GM18861 (cell line): ENCODE data around the gene TIMP3.

ENCODE experiments used
- ATAC-seq: cut with Tn5 transposase; IDR thresholded peaks from one replicate; pipeline ENCODE4 v1.9.1; 2021; ENCODE audit not compliant: unreplicated experiment

The TIMP3 gene

DNA sequence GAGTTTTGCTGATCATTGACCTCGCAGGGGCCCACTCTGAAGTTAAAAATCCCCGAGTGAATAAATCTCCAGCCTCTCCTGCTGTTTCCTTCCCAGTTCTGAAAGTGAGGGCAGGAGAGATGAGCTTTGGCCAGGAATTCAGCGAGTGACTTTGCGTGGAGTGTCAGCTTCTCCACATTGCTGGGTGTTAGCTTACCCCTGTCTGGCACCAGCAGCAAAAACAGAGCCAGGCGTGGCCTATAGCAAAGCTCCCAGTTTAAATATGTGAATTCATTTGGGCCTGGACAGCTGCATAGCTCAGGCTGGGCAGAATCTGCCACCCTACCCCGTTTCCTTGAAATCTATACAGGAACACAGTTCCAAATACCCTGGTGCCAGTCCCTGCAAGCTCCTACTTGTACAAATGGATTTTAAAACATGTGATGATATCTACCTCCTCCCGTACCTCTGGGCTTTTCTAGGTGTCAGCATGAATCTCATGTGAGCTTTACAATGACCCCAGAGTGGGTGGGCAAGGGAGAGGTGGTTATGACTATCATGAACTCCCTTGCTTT, 25.6 kb downstream of the TIMP3 start:
- ATAC-seq: no peak

DNA sequence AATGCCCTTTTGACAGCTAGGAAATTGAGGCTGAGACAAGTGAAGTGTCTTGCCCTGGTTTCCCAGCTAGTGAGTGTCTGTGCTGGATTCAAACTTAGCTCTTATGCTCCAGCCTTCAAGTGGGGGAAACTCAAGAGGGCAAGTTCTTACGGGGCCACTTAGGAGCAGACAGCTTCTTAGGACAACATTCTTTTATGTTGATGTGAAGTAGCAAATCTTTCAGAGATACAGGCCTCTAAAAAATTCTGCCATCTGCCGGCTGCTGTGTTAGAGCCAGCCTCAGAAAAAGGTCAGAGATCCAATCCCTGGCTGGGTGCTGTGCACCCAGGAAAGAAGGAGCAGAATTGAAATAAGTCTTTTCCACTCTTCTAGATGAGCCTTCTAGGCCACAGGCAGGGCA, 26.6 kb downstream of the TIMP3 start:
- ATAC-seq: no peak

- no peak for ATAC-seq
These were observed 27.1 kb downstream of the TIMP3 start for GRCh38 chr22:32828561-32828960.

- ATAC-seq: no peak
These were observed 27.9 kb downstream of the TIMP3 start for GRCh38 chr22:32829451-32829851.

GRCh38 chr22:32830473-32830872, 29.0 kb downstream of the TIMP3 start:
- no peak for ATAC-seq

DNA sequence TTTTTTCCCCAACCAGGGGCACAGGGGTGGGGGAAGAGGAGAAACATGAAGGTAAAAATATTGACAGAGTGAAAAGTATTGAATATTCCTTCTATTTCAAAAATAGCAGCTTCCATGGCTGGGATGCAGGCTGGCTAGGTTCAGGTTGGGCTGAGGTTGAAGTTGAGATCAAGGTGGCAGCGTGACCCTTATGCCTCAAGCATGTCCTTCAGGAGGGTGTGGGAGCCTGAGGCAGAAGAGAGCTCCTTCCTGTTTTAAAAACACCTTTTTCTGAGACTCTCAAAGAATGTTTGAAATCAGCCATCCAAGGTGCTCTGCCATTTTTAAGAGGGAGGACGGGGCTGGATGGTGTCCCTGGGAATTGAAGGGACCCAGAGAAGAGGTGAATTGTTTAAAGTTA, 29.5 kb downstream of the TIMP3 start:
- no peak for ATAC-seq

DNA sequence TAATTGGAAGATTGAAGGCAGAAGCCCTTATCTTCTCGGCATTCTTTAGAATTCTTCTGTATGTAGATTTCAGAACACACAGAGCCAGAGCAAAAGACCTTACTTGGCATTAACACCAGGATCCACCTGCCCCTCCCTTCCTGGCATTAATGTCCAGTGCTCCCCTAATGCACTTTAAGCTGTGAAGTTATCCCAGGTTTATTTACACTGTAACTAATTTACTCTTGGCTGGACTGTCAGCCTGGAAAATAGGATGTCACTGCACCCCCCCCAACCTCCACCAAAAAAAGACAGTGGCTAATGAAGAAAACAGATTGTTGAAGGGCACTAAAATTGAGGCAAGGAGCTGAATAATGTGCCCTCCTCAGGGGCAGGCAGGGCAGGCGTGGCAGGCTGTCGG, 30.1 kb downstream of the TIMP3 start:
- ATAC-seq: no peak

- no peak for ATAC-seq
These were observed 30.7 kb downstream of the TIMP3 start for GRCh38 chr22:32832174-32832573.

DNA sequence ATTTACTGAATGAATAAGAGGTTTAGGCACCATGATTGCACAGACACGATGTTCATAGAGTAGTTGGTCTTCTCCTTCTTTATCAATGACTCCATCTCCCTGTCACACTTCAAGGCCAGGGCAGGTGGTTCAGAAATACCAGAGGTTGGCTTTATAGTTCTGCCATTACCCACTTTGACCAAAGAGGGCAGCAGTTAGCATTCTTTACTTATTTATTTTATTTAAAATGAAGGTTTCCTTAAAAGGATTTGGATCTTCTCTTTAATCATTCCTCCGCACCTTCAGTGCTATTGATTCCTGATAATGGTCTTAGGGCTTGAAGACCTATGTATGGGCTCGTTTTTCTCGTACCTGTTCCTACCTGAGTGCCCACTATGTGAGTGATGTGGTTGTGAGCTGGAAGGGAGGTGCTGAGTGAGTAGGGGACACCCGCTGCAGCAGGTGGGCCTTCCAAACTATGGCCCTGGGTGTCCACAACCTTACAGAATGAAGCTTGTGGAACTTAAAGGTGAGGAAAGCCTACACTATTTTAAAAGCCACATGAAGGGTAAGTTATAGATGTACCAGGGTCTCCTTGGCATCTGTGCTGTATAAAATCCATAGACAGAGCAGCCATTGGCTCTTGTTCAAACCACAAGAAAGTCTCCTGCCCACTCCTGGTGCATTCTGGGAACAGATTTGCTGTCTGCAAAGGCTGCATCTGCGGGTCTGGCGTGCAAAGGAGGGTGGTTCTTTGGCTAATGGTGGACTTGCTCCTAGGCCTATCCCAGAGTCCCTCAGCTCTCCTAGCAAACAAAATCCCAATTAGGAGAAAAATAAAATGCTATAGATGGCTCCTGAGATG, 35.0 kb downstream of the TIMP3 start:
- no peak for ATAC-seq

GRCh38 chr22:32837142-32837541, 35.6 kb downstream of the TIMP3 start:
- ATAC-seq: no peak

DNA sequence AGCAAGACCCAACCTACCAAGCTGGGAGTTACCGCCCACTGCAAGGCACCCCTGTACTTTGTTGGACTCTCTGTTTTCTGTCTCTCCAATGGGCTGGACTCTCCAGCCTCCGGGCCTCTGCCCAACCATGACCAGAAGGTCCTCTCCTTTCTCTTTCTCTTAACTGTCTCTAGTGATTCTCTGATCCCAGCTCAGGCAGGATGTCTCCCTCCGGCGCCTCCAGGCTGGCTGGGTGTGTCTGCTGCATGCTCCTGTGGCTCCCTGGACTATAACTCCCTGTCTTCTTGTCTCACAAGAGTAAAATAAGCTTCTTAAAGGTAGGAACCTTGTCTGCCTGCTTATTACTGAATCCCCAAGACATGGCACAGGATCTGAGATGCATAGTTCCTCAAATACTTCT, 36.3 kb downstream of the TIMP3 start:
- no peak for ATAC-seq

GRCh38 chr22:32839831-32840584, 38.5 kb downstream of the TIMP3 start:
- ATAC-seq: no peak

GRCh38 chr22:32841175-32841574, 39.7 kb downstream of the TIMP3 start:
- ATAC-seq: no peak

DNA sequence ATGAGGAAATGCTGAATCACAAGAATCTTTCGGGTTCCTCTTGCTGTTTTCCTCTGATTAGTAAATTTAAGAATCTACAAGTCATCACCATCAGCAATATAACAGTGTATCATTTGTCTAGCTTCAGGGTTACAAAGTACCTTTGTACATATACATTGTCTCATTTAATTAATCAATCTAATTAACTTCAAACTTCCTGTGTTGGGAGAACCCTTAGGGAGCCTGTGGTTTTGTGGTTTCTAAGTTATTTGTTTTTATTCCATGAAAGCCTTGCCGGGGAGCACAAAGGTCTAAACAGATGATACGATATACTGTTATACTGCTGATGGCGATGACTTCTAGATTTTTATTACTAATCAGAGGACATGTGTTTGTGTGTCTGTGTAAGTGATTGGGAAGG, 41.0 kb downstream of the TIMP3 start:
- no peak for ATAC-seq

DNA sequence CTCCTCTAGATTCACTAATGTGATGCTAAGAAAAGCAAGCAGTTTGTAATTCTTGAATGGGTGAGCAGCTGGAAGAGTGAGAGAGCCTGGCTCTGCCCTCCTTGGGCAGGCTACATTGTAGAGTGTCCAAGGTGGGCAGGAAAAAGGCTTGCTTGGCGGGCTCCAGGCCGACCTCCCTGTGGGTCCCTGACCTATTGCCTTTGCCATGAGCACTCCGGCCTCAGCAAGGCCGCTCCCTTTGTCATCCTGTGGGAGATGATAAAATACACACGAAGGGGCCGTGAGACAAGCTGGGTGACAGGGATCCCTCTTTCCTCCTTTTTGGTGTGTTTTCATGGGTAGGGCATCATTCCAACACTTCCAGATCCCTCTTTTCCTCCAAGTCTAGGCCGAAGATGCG, 41.8 kb downstream of the TIMP3 start:
- no peak for ATAC-seq

GRCh38 chr22:32844251-32844650, 42.7 kb downstream of the TIMP3 start:
- ATAC-seq: no peak

DNA sequence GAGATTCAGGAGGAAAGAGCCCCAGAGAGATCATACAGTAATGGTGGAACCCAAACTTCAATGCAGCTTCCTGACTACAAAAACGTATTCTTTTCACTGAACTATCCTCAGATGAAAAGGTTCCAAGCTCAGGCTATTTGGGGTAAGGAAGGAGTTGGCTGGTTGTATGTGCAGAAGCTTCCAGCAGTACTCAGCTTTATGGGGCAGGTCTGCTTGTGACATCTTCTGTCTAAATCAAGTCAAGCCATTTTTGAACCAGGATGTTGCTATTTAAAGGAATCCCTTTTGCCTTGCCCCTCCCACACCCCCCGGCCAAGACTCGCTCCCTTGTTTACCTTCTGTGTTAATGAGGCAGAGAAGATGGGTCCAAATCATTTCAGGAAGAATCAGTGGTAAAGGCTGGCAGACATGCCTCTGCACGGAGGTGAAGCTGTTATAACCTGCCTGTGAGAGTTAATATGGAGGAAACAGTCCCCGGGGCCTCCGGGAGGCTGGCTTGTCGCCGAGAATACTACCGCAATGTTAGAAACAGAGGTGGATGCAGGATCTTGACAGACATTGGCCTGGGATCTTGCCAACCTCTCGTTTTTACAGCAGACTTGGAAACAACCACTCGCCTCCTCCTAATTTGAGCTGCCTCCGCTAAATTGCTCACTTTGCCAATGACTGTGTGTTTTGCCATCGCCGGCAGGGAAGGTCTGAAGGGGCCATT, 45.4 kb downstream of the TIMP3 start:
- no peak for ATAC-seq

DNA sequence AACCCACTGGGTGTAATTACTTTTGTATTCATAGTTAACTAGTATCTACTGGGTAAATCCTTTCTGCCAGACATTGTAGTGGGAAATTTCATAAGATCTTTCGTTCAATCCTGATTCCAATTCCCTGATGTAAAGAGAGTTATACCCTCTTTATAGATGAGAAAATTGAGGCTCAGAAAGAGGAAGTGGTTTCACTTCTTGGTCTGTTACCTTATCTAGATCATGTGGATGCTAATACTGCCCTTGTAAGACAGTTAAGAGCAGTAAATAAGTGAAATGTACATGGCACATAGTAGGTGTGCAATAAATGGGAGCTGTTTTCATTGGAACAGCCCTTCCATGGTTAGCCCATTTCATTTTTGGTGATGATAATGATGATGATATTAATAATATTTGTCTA, 46.7 kb downstream of the TIMP3 start:
- no peak for ATAC-seq

GRCh38 chr22:32849501-32849900, 48.0 kb downstream of the TIMP3 start:
- ATAC-seq: no peak

DNA sequence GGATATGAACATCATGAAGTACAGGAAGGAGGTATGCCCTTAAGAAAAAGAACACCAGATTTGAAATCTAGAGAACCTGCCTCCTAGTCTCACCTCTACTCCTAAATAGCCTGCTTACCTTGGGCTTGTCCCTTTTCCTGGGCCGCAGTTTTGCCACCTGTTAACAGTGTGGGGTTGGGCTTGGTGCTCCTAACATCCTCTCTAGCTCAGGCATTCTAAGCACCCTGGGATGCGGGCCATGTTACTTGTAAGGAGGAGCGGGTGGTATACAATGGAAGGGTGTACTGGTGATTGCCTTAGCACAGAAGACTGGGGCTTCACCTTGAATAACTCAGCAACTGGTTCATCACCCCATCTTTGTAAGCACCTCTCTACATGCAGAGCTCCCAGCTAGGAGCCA, 48.7 kb downstream of the TIMP3 start:
- no peak for ATAC-seq
